HCT116 (cell line): ENCODE results near the gene CDH4. TPM values are rescaled to one million over a fixed set of nuclear protein-coding genes. Genes with fewer than 3 reads are reported as not detected.

ENCODE experiments used
- ATAC-seq: fragments of 200-7000 bp; cut with Tn5 transposase; 2 replicates; pipeline ENCODE4 v1.9.1; 2020; ENCODE audit warnings: mild to moderate bottlenecking, moderate library complexity
- BruUV-seq: library from RNA; stranded (reverse); fragments of 400-500 nt; replicated peaks from 2 replicates; lab custom pipeline; 2021; lab: Mats Ljungman, UMichigan
- CTCF ChIA-PET: fragments of 300-600 bp; sonication (Branson Sonifier 250); formaldehyde crosslinking; loops from one replicate; lab custom pipeline; 2021; ENCODE audit warnings: antibody characterized with exemption; lab: Charles Lee
- POLR2A ChIA-PET: fragments of 300-600, 350-600 bp; sonication (Branson Sonifier 250); formaldehyde crosslinking; loops from one replicate; lab custom pipeline; 2021; ENCODE audit warnings: antibody characterized with exemption; lab: Charles Lee
- RAD21 ChIA-PET, 2 experiments: fragments of 300-600 bp; sonication (Branson Sonifier 250); formaldehyde crosslinking; loops; one replicate each; lab custom pipeline; 2023; ENCODE audit warnings: low total read pairs in 2 of 2; ENCODE audit not compliant: uncharacterized antibody in 2 of 2, unreplicated experiment in 2 of 2, low non-redundant PET in 1 of 2; lab: Charles Lee
- DNase-seq: peaks from one replicate; pipeline ENCODE4 v3.0.0-alpha.2; 2010; ENCODE audit warnings: low read depth, low spot score
- H2AFZ ChIP-seq: fragments of 200-600 bp; shearing (Covaris generic), sonication (generic); 2 replicates; pipeline ENCODE4 v1.6.1; 2017; ENCODE audit warnings: low read depth, mixed run types, mixed read lengths, antibody characterized with exemption, low read length; ENCODE audit not compliant: poor library complexity, severe bottlenecking
- H3K27ac ChIP-seq: 2 replicates; pipeline ENCODE4 v1.5.1; 2012; ENCODE audit warnings: low read depth, low read length
- H3K27me3 ChIP-seq: fragments of 200-600 bp; sonication (generic); 2 replicates; pipeline ENCODE4 v1.6.1; 2016; ENCODE audit warnings: mixed run types, low read length, mixed read lengths; ENCODE audit not compliant: insufficient read depth
- H3K36me3 ChIP-seq, 2 experiments: fragments of 200-500 bp in 1 of 2; fragments of 200-600 bp in 1 of 2; sonication (Bioruptor generic) in 1 of 2; sonication (generic) in 1 of 2; 2 replicates each; pipeline versions ENCODE4 v1.5.1 to v1.6.1; 2014 to 2016; ENCODE audit warnings: low read length in 2 of 2, inconsistent platforms in 1 of 2, mixed read lengths in 1 of 2, mixed run types in 1 of 2; ENCODE audit not compliant: insufficient read depth in 2 of 2, control insufficient read depth in 1 of 2
- H3K4me1 ChIP-seq, 2 experiments: fragments of 200-600 bp in 1 of 2; sonication (generic) in 1 of 2; 2 replicates each; pipeline versions ENCODE4 v1.5.1 to v1.6.1; 2012 to 2017; ENCODE audit warnings: low read length in 2 of 2, inconsistent platforms in 1 of 2, mild to moderate bottlenecking in 1 of 2, mixed read lengths in 1 of 2, mixed run types in 1 of 2, moderate library complexity in 1 of 2; ENCODE audit not compliant: insufficient read depth in 2 of 2, control insufficient read depth in 1 of 2
- H3K4me2 ChIP-seq: fragments of 200-600 bp; sonication (generic); 2 replicates; pipeline ENCODE4 v1.6.1; 2017; ENCODE audit warnings: mixed run types, low read length, mixed read lengths
- H3K4me3 ChIP-seq, 2 experiments: fragments of 200-600 bp in 1 of 2; sonication (generic) in 1 of 2; replicated peaks in 1 of 2; 2 replicates each; pipeline ENCODE4 v1.5.1; 2011 to 2016; ENCODE audit warnings: low read length in 2 of 2, control low read depth in 1 of 2, low read depth in 1 of 2, mild to moderate bottlenecking in 1 of 2, mixed read lengths in 1 of 2, mixed run types in 1 of 2
- H3K79me2 ChIP-seq: fragments of 200-600 bp; sonication (generic); 2 replicates; pipeline ENCODE4 v1.6.1; 2017; ENCODE audit warnings: mild to moderate bottlenecking, mixed run types, low read length, moderate library complexity, mixed read lengths; ENCODE audit not compliant: insufficient read depth
- H3K9ac ChIP-seq: fragments of 200-600 bp; sonication (generic); 2 replicates; pipeline ENCODE4 v1.6.1; 2016; ENCODE audit warnings: low read length, mixed read lengths
- H3K9me2 ChIP-seq: fragments of 200-600 bp; sonication (generic), shearing (Covaris generic); 2 replicates; pipeline ENCODE4 v1.6.1; 2017; ENCODE audit warnings: mixed run types, mild to moderate bottlenecking, moderate library complexity; ENCODE audit not compliant: insufficient read depth
- H3K9me3 ChIP-seq, 2 experiments: fragments of 200-500 bp in 1 of 2; fragments of 200-600 bp in 1 of 2; sonication (Bioruptor generic) in 1 of 2; sonication (generic) in 1 of 2; 2 replicates each; pipeline ENCODE4 v1.6.1; 2014 to 2017; ENCODE audit warnings: low read length in 2 of 2, mixed read lengths in 2 of 2, inconsistent platforms in 1 of 2, low read depth in 1 of 2, mild to moderate bottlenecking in 1 of 2, mixed run types in 1 of 2, moderate library complexity in 1 of 2; ENCODE audit not compliant: control insufficient read depth in 1 of 2, insufficient read depth in 1 of 2
- H4K20me1 ChIP-seq: fragments of 200-600 bp; sonication (generic), shearing (Covaris generic); 2 replicates; pipeline ENCODE4 v1.6.1; 2017; ENCODE audit warnings: mixed run types, mild to moderate bottlenecking, moderate library complexity; ENCODE audit not compliant: insufficient read depth
- ATF3 ChIP-seq: IDR thresholded peaks from 2 replicates; pipeline ENCODE4 v1.6.1; 2012
- CTCF ChIP-seq, 3 experiments: fragments of 200-600 bp in 1 of 3; sonication (generic) in 1 of 3; IDR thresholded peaks in 2 of 3; conservative IDR thresholded peaks in 1 of 3; 2 replicates each; pipeline ENCODE4 v1.5.1; 2012 to 2017; ENCODE audit warnings: low read depth in 2 of 3, low read length in 2 of 3, antibody characterized with exemption in 1 of 3, borderline replicate concordance in 1 of 3, control low read depth in 1 of 3, mild to moderate bottlenecking in 1 of 3, mixed read lengths in 1 of 3, mixed run types in 1 of 3, moderate library complexity in 1 of 3; ENCODE audit not compliant: insufficient read depth in 1 of 3
- EZH2 ChIP-seq: fragments of 200-600 bp; sonication (generic); IDR thresholded peaks from 2 replicates; pipeline ENCODE4 v1.6.1; 2017; ENCODE audit warnings: antibody characterized with exemption, mixed run types
- EZH2phosphoT487 ChIP-seq: fragments of 200-600 bp; IDR thresholded peaks from 2 replicates; pipeline ENCODE4 v1.6.1; 2018; ENCODE audit warnings: antibody characterized with exemption, borderline replicate concordance
- POLR2A ChIP-seq: IDR thresholded peaks from 2 replicates; pipeline ENCODE4 v1.7.0; 2011; ENCODE audit warnings: borderline replicate concordance; ENCODE audit not compliant: insufficient read depth, insufficient read length; ENCODE audit errors: extremely low read depth
- POLR2AphosphoS5 ChIP-seq: IDR thresholded peaks from 2 replicates; pipeline ENCODE4 v1.6.1; 2011; ENCODE audit warnings: mild to moderate bottlenecking, low read depth, low read length, moderate library complexity
- RAD21 ChIP-seq: IDR thresholded peaks from 2 replicates; pipeline ENCODE4 v1.6.1; 2012; ENCODE audit warnings: low read depth, mild to moderate bottlenecking
- REST ChIP-seq: IDR thresholded peaks from 2 replicates; pipeline ENCODE4 v1.6.1; 2012; ENCODE audit warnings: low read depth
- SIN3A ChIP-seq: IDR thresholded peaks from 2 replicates; pipeline ENCODE4 v1.6.1; 2012; ENCODE audit warnings: low read depth
- SP1 ChIP-seq: IDR thresholded peaks from 2 replicates; pipeline ENCODE4 v1.6.1; 2012; ENCODE audit warnings: low read depth
- SRF ChIP-seq: IDR thresholded peaks from 2 replicates; pipeline ENCODE4 v1.6.1; 2012; ENCODE audit warnings: low read depth
- YY1 ChIP-seq: IDR thresholded peaks from 2 replicates; pipeline ENCODE4 v1.6.1; 2011; ENCODE audit warnings: low read length, low read depth, moderate library complexity, mild to moderate bottlenecking; ENCODE audit not compliant: insufficient replicate concordance; ENCODE audit errors: extremely low read depth
- ZBTB33 ChIP-seq: IDR thresholded peaks from 2 replicates; pipeline ENCODE4 v1.6.1; 2011; ENCODE audit warnings: mild to moderate bottlenecking, low read length, moderate library complexity; ENCODE audit not compliant: insufficient replicate concordance; ENCODE audit errors: extremely low read depth
- ZFX ChIP-seq: fragments of 450-650 bp; IDR thresholded peaks from 2 replicates; pipeline ENCODE4 v1.6.1; 2017
- ZNF274 ChIP-seq: fragments of 200-500 bp; sonication (Bioruptor generic); IDR thresholded peaks from 2 replicates; pipeline ENCODE4 v1.6.1; 2014; ENCODE audit warnings: mild to moderate bottlenecking, low read depth, low read length, inconsistent platforms
- intact Hi-C: fragments of 100-400 bp; cut with micrococcal nuclease; formaldehyde crosslinking; loops from 2 replicates; pipeline ENCODE4 v1.10.0; 2022
- total RNA-seq: library from RNA; stranded (reverse); gene quantifications from one replicate; pipeline ENCODE4 v1.2.1, GENCODE V29; 2021; ENCODE audit not compliant: unreplicated experiment
- TF ChIP-seq, protein P1 (sequence below): IDR thresholded peaks from 2 replicates; pipeline ENCODE4 v1.6.1; 2012

CDH4 gene
- total RNA-seq, 1 experiment from 2014 or later: not detected

- RAD21 ChIA-PET: no interaction called here
Measured at GRCh38 chr20:61450549-61450948, 198.5 kb downstream of the CDH4 start.

More at GRCh38 chr20:61450549-61450948, 198.5 kb downstream of the CDH4 start:
- H3K27ac ChIP-seq: no peak overlapping the region
- POLR2A ChIA-PET: no interaction called here
- no peak for DNase-seq
- H3K36me3 ChIP-seq: no peaks in the 10 kb centered on the region
- no peak overlapping the region for H3K4me3 ChIP-seq
- H3K79me2 ChIP-seq: no peaks in the 10 kb centered on the region
- no peak for ATAC-seq
- H3K9me3 ChIP-seq: peaks cover 0 to 3% of the 10 kb centered on the region in 2 experiments; a peak in 1 of 4 replicates
- no peaks in the 10 kb centered on the region for H4K20me1 ChIP-seq
- TF ChIP-seq REST (no peak), SP1 (no peak), ZBTB33 (no peak), RAD21 (no peak), EZH2phosphoT487 (no peak), ZFX (no peak), SRF (no peak), POLR2A (no peak), YY1 (no peak), ZNF274 (no peak), POLR2AphosphoS5 (no peak), SIN3A (no peak), ATF3 (no peak), EZH2 (no peak), CTCF (IDR thresholded peaks at IDR 0.05 in 2 of 3, conservative IDR thresholded peaks at IDR 0.05 in 1 of 3; ENCODE audit: borderline replicate concordance in 1 of 3, insufficient read depth in 1 of 3, low read depth in 2 of 3, low read length in 2 of 3) (no peak)
- TF ChIP-seq, protein P1, sequence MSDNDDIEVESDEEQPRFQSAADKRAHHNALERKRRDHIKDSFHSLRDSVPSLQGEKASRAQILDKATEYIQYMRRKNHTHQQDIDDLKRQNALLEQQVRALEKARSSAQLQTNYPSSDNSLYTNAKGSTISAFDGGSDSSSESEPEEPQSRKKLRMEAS: no peak
- TF ChIP-seq, all 23 proteins: peak for 0
- H3K4me2 ChIP-seq: no peak overlapping the region
- H2AFZ ChIP-seq: no peak overlapping the region
- CTCF ChIA-PET: no interaction called here
- no TSS peak for BruUV-seq
- H3K9me2 ChIP-seq: no peaks in the 10 kb centered on the region
- H3K9ac ChIP-seq: no peak overlapping the region
- H3K27me3 ChIP-seq: no peaks in the 10 kb centered on the region
- H3K4me1 ChIP-seq: no peaks in the 10 kb centered on the region
- intact Hi-C loops: no loop called here
